NOMO-1 treated with dmso at 0.1 percent for 144 hours (cell line): ENCODE measurements around the gene MAVS.
"Not testable (repeated sequence)": the region's sequence is repeated elsewhere in the genome, so short reads cannot be mapped to it uniquely, and the experiment has no call there.

ENCODE experiments used
- DNase-seq: peaks from one replicate; lab custom pipeline; 2025; ENCODE audit not compliant: unreplicated experiment; lab: John Stamatoyannopoulos, UW

MAVS gene

GRCh38 chr20:3847429-3847940 lies 851 bp downstream of the MAVS start:
- no peak for DNase-seq

DNA sequence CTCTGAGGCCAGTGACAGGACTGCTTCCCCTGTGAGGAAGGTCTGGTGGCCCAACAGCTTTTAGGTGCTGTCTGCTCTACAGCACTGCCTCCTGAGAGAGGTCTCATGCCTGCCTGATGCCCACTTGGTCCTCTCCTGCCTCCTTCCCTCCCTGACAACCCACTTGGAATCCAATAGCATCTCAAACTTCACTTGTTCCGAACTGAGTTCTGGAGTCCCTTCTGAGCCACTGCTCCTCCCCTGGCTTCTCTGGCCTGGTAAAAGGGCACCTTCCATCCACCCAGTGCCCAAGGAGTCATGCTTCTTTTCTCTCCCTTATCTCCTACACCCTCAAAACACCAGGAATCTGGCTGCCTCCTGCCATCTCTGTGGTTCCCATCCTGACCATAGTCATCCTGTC lies 1.9 kb downstream of the MAVS start:
- DNase-seq: no peak

DNA sequence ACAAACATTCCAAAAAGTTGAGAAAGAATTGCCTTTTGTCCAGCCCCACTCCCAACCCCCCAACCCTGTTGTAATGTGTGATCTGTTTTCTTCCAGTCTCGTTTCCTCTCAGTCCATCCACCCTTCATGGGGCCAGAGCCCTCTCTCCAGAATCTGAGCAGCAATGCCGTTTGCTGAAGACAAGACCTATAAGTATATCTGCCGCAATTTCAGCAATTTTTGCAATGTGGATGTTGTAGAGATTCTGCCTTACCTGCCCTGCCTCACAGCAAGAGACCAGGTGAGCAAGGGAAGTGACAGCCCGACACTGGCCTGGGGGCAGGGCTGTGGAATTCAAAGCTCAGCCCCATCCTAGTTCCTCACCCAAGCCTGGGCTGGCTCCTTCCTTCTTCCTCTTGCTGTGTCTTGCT lies 7.8 kb downstream of the MAVS start:
- DNase-seq: no peak

GRCh38 chr20:3857405-3857804 lies 10.8 kb downstream of the MAVS start:
- DNase-seq: no peak

DNA sequence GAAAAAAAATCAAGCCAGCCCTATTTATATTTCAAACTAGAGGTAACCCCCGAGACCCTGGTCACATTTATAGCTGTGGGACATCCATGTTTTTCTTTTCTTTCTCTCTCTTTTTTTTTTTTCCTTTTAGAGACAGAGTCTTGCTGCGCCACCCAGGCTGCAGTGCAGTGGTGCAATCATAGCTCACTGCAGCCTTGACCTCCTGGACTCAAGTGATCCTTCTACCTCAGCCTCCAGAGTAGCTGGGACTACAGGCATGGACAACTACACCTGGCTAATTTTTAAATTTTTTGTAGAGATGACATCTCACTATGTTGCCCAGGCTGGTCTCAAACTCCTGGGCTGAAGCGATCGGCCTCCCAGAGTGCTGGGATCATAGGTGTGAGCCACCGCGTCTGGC lies 12.1 kb downstream of the MAVS start:
- no peak for DNase-seq

DNA sequence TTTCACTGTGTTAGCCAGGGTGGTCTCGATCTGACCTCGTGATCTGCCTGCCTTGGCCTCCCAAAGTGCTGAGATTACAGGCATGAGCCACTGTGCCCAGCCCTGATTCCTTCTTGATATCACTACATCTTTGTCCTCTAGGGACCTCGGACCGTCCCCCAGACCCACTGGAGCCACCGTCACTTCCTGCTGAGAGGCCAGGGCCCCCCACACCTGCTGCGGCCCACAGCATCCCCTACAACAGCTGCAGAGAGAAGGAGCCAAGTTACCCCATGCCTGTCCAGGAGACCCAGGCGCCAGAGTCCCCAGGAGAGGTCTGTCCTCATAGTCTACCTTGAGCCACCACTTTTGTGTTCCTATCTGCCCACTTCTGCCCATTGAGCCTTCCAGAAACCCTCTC lies 14.6 kb downstream of the MAVS start:
- no peak for DNase-seq

GRCh38 chr20:3862333-3862732 lies 15.7 kb downstream of the MAVS start:
- no peak for DNase-seq

DNA sequence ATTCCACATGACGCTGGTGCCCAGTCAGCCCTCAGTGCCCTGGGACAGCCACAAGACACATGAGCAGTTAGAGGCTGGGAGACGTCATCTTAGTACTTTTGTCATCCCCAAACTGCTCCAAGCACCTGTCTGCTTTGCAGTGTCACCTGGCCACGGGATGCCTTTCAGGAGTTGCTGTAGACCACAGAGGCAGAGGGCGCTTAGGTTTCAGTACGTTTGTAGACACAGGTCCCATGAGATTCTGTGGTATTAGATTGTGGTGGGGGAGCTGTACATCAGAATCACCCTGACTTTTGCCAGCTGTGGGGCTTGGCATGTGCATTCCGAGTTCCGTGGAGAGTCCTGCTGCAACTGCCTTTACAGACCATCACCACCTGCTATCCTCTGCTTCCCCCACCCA lies 16.7 kb downstream of the MAVS start:
- no peak for DNase-seq

DNA sequence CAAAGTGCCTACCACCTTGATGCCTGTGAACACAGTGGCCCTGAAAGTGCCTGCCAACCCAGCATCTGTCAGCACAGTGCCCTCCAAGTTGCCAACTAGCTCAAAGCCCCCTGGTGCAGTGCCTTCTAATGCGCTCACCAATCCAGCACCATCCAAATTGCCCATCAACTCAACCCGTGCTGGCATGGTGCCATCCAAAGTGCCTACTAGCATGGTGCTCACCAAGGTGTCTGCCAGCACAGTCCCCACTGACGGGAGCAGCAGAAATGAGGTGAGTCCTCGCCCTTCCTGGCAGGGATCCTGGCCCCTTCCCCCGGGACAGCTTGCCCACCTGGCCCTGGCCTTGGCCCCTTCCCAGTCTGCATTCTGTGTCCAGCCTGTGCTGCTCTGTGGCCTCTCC lies 17.9 kb downstream of the MAVS start:
- no peak for DNase-seq

GRCh38 chr20:3865152-3865886 lies 18.7 kb downstream of the MAVS start:
- DNase-seq: no peak

DNA sequence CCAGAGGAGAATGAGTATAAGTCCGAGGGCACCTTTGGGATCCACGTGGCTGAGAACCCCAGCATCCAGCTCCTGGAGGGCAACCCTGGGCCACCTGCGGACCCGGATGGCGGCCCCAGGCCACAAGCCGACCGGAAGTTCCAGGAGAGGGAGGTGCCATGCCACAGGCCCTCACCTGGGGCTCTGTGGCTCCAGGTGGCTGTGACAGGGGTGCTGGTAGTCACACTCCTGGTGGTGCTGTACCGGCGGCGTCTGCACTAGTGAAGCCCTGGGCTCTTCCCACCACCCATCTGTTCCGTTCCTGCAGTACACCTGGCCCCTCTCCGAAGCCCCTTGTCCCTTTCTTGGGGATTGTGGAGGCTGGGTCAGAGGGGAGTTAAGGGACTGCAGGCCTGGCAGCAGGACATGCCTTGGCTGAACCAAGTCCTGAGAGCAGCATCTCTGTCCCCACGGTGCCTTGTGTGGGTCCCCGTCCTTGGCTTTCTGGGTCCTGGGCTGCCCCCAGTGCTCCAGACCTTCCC lies 19.3 kb downstream of the MAVS start:
- no peak for DNase-seq

GRCh38 chr20:3866464-3866863 lies 19.8 kb downstream of the MAVS start:
- no peak for DNase-seq

GRCh38 chr20:3867802-3868201 lies 21.2 kb downstream of the MAVS start:
- DNase-seq: no peak

- no peak for DNase-seq
These were observed 23.4 kb downstream of the MAVS start for GRCh38 chr20:3869839-3870634.

DNA sequence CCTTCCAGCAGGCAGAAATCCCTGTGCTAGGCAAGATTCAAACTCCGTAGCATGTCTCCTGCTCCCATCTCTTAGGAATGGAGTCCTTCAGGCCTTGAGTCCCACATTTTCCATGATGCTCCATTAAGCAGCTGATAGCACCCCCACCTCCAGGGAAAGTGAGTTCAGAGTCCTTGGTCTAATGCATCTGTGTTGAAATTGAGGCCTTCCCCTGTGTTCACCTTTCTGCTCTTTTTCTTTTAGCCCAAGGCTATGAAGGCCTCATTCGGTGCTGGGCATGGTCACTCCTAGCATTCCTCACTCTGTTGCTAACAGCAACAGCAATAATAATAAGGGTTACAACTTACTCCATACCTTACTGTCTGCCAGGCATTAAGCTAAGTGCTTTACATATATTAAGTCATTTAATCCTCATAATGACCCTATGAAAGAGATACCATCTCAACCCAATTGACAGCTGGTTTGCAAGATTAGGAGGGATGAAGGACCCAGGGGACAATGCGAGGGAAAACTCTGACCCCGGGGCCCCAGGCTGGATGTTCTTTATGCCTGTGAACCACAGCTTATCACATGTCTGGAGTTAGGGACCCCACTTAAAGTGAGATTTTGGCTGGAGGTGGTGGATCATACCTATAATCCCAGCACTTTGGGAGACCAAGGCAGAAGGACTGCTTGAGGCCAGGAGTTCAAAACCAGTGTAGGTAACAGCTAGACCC lies 25.1 kb downstream of the MAVS start:
- no peak for DNase-seq

DNA sequence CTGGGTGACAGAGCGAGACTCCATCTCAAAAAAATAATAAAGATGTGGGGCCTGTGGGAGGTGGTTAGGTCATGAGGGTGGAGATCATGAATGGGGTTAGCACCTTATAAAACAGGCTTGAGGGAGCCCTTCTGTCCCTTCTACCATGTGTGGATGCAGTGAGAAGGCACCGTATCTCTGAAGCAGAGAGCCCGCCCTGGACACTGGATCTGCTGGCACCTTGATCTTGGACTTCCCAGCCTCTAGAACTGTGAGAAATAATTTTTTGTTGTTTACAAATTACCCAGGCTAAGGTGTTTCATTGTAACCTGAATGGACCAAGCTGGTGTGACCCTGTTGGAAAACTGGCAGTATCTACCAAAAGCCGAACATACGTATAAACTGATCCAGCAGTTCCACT lies 26.9 kb downstream of the MAVS start:
- no peak for DNase-seq

GRCh38 chr20:3874194-3874844 lies 27.7 kb downstream of the MAVS start:
- no peak for DNase-seq

DNA sequence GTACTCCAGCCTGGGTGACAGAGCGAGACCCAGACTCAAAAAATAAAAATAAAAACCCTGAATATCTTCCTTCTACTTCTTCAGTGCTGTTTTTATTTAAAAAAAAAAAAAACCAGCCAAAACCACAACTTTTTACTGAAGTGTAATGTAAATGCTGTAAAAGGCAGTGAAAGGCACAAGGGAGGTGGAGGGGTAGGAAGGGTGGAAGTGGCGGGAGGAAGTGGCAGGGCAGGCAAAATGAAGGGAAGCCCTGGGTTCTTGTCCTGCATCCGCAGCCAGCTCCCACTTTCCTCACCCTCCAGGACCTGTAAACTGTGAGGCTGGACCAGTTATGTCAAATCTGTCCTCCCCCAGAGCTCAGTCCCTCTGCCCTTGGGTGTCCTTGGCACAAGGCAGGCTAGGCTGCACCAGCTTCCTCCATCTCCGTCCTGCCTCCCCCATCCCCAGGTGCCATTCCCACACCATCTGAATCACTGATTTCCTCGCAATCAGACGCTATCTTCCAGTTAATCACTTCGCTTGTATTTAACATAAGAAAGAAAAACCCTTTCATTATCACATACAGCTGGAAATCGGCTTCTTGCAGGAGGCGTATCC lies 28.8 kb downstream of the MAVS start:
- no peak for DNase-seq

- no peak for DNase-seq
These were observed 29.4 kb downstream of the MAVS start for GRCh38 chr20:3876000-3876399.

DNA sequence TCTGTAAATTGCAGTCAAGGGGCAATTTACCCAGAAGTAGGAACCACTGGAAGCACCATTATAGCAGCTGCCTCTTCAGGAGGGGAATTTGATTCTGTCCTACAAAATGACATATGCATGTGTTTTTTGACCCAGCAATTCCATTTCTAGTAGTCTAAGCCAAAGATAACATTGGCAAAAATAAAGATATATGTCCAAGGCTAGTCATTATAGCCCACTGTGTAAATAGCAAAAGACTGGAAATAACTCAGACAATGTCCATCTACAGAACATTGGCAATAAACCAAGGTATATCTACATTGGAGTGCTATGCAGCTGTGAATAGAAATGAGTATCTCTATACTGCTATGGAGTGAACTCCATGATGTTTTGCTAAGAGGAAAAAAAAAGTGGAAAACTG lies 30.0 kb downstream of the MAVS start:
- no peak for DNase-seq

GRCh38 chr20:3878921-3879274 lies 32.3 kb downstream of the MAVS start:
- not testable (repeated sequence) for DNase-seq
